Gastroesophageal sphincter (tissue), 4 donors: ENCODE data around the gene FAM13C. TPM values are rescaled to one million over a fixed set of nuclear protein-coding genes. Genes with fewer than 3 reads are reported as not detected.

Experiments used
- ATAC-seq: fragments of 150-250 bp; one replicate; pipeline ENCODE4 v1.9.1; 2016; ENCODE audit warnings: mild to moderate bottlenecking, moderate library complexity
- H3K27ac ChIP-seq, 4 donors: fragments of 200-600 bp; sonication (generic) in 3 of 4; 1 replicate in 3 of 4; 2 replicates in 1 of 4; pipeline ENCODE4 v1.5.1; 2016 to 2019
- H3K27me3 ChIP-seq: fragments of 200-600 bp; sonication (generic); one replicate; pipeline ENCODE4 v1.5.1; 2019
- H3K36me3 ChIP-seq, 2 donors: fragments of 200-600 bp; sonication (generic); one replicate each; pipeline ENCODE4 v1.5.1; 2019; ENCODE audit warnings: control low read depth in 1 of 2
- H3K4me1 ChIP-seq, 3 donors: fragments of 200-600 bp; sonication (generic); 1 replicate in 2 of 3; 2 replicates in 1 of 3; pipeline ENCODE4 v1.5.1; 2016 to 2019; ENCODE audit warnings: control low read depth in 2 of 3
- H3K4me3 ChIP-seq, 2 donors: fragments of 200-600 bp; sonication (generic); one replicate each; pipeline ENCODE4 v1.5.1; 2019; ENCODE audit warnings: mild to moderate bottlenecking in 1 of 2, moderate library complexity in 1 of 2
- H3K9me3 ChIP-seq, 3 donors: fragments of 200-600 bp; sonication (generic); one replicate each; pipeline ENCODE4 v1.5.1; 2017 to 2019; ENCODE audit warnings: control low read depth in 2 of 3
- EP300 ChIP-seq: sonication (generic); formaldehyde crosslinking; IDR thresholded peaks from one replicate; pipeline ENCODE4 v1.6.1; 2017; ENCODE audit warnings: antibody characterized with exemption, mild to moderate bottlenecking
- POLR2A ChIP-seq, 2 donors: fragments of 450-650 bp; IDR thresholded peaks; one replicate each; pipeline ENCODE4 v1.6.1; 2017; ENCODE audit warnings: antibody characterized with exemption in 2 of 2, mild to moderate bottlenecking in 2 of 2, moderate library complexity in 1 of 2
- POLR2AphosphoS5 ChIP-seq: sonication (generic); formaldehyde crosslinking; IDR thresholded peaks from one replicate; pipeline ENCODE4 v1.6.1; 2017; ENCODE audit warnings: antibody characterized with exemption
- WGBS, 2 donors: methylation state at CpG; one replicate each; pipeline ENCODE4 v1.1.5; 2018; ENCODE audit warnings: low coverage in 1 of 2; 5-methylcytosine and 5-hydroxymethylcytosine counted together
- total RNA-seq, 4 donors: library from RNA; depleted of rRNA; stranded (reverse); fragments of >200 nt; gene quantifications; one replicate each; pipeline ENCODE4 v1.1.0, GENCODE V29; 2016
- TF ChIP-seq, protein P1 (sequence below), 4 experiments: fragments of 200-600 bp in 2 of 4; fragments of 450-650 bp in 2 of 4; sonication (generic) in 1 of 4; IDR thresholded peaks; one replicate each; pipeline ENCODE4 v1.5.1; 2017 to 2019; ENCODE audit warnings: antibody characterized with exemption in 4 of 4, mild to moderate bottlenecking in 2 of 4, moderate library complexity in 2 of 4

Gene FAM13C
- total RNA-seq, 4 donors from 2014 or later = 26.9 to 79.9 (median 45.5) TPM

DNA sequence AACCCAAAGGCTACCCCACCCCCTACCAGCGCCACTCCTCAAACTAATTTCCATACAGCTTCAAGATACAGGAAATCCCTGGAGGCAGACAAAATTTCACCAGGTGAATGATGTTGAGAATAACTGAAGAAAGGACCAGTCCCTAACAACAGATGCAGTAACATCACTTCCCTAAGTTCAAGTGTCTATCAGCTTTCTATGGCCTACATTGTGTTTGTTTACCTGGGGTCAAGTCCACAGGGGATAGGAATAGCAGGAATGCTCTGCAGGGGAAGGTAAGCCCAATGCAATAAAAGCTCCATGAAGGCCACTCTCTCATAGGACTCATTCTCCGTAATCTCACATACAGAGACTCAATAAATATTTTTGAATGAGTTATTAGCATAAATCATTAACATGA is 26.9 kb downstream of the FAM13C start:
- Histone ChIP-seq H3K27me3 (no peaks in the 10 kb centered on the region), H3K4me1 (peaks cover 13 to 94% (median 27%) of the 10 kb centered on the region in 3 donors), H3K4me3 (no peak overlapping the region), H3K27ac (peak overlapping the region; percentile 78 to 91 (median 80)), H3K36me3 (no peaks in the 10 kb centered on the region), H3K9me3 (no peaks in the 10 kb centered on the region)
- no peak for ATAC-seq
- no peak for TF ChIP-seq EP300
- TF ChIP-seq, protein P1, sequence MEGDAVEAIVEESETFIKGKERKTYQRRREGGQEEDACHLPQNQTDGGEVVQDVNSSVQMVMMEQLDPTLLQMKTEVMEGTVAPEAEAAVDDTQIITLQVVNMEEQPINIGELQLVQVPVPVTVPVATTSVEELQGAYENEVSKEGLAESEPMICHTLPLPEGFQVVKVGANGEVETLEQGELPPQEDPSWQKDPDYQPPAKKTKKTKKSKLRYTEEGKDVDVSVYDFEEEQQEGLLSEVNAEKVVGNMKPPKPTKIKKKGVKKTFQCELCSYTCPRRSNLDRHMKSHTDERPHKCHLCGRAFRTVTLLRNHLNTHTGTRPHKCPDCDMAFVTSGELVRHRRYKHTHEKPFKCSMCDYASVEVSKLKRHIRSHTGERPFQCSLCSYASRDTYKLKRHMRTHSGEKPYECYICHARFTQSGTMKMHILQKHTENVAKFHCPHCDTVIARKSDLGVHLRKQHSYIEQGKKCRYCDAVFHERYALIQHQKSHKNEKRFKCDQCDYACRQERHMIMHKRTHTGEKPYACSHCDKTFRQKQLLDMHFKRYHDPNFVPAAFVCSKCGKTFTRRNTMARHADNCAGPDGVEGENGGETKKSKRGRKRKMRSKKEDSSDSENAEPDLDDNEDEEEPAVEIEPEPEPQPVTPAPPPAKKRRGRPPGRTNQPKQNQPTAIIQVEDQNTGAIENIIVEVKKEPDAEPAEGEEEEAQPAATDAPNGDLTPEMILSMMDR (IDR thresholded peaks at IDR 0.05) = no peak
- no peak for TF ChIP-seq POLR2A (IDR thresholded peaks at IDR 0.05)
- TF ChIP-seq POLR2AphosphoS5 = no peak
- 93 to 100% methylated on average over 2 of the region's 2 CpGs for WGBS, 2 donors

DNA sequence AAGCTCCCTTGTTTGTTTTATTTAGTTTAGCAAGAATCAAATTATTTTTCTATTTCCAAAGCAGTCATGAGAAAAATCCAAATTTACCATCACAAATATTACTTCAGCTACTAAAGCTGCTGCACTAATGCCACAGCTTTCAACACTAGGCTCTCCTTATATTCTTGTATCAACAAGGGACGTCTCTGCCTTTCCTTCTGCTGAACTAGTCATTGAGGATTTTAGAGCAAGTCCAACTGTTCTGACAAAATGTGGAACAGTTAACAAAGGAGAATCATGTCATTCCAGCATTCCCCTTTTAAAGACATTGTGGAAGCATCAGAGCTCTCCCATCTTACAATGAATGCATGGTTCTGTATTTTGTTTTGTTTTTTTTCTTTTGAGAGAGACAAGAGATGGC is 28.6 kb downstream of the FAM13C start:
- Histone ChIP-seq H3K27me3 (no peaks in the 10 kb centered on the region), H3K4me3 (no peak overlapping the region), H3K9me3 (no peaks in the 10 kb centered on the region), H3K27ac (peak overlapping the region; percentile 15 to 73 (median 66)), H3K4me1 (peaks cover 24 to 96% (median 26%) of the 10 kb centered on the region in 3 donors), H3K36me3 (no peaks in the 10 kb centered on the region)
- TF ChIP-seq POLR2AphosphoS5 (no peak), POLR2A (IDR thresholded peaks at IDR 0.05) (no peak), EP300 (no peak)
- TF ChIP-seq, protein P1 (IDR thresholded peaks at IDR 0.05) = no peak
- ATAC-seq = no peak
- WGBS, 2 donors = 0 to 14% methylated on average over 1 of the region's 1 CpG

DNA sequence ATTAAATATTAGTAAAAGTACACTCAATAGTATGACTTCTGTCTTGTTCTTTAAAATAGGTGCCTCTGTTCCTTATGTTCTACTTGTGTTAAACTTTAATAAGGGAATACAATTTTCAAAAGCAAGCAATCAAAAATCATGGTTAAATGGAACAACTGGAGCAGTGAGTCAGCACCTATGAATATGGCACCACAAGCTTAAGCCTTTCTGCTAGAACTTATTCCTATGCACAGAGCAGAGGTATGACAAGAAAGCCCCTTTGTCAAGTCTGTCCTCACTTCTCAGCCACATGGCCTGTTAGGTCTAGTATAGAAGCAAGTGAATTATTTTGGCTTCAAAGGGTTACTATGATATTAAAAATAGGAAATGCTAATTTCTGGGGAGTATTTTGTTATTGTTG is 29.8 kb downstream of the FAM13C start:
- no peak for TF ChIP-seq POLR2A (IDR thresholded peaks at IDR 0.05)
- TF ChIP-seq, protein P1 (IDR thresholded peaks at IDR 0.05) = no peak
- TF ChIP-seq POLR2AphosphoS5 = no peak
- no peak for TF ChIP-seq EP300
- Histone ChIP-seq H3K27me3 (no peaks in the 10 kb centered on the region), H3K27ac (peak overlapping the region in 3 of 4 donors; percentile 15 to 73 (median 71)), H3K36me3 (no peaks in the 10 kb centered on the region), H3K9me3 (no peaks in the 10 kb centered on the region), H3K4me3 (no peak overlapping the region), H3K4me1 (peaks cover 15 to 96% (median 27%) of the 10 kb centered on the region in 3 donors)
- ATAC-seq = no peak

DNA sequence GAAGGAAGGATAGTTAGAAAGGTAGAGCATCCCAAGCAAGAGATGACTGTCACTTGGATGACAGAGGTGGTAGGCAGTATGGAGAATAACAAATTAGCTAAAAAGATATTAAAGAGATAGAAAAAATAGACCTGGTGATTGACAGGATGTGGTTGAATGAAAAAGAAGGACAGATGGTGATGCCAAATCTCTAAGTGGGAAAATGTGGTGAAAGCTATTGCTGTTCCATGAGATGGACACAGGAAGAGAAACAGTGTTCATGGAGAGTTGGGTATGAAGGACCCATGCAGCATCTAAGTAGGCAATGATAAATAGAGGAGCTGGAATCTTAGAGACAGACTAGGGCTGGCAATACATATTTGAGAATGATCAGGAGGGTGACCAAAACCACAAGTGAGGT is 30.7 kb downstream of the FAM13C start:
- H3K4me1 ChIP-seq = peaks cover 8 to 98% (median 21%) of the 10 kb centered on the region in 3 donors
- no peaks in the 10 kb centered on the region for H3K36me3 ChIP-seq
- H3K27me3 ChIP-seq = no peaks in the 10 kb centered on the region
- TF ChIP-seq POLR2AphosphoS5 (no peak), EP300 (no peak), POLR2A (IDR thresholded peaks at IDR 0.05) (no peak)
- TF ChIP-seq, protein P1 (IDR thresholded peaks at IDR 0.05) = no peak
- H3K9me3 ChIP-seq = no peaks in the 10 kb centered on the region
- H3K27ac ChIP-seq = peak overlapping the region in 1 of 4 donors; percentile 9
- ATAC-seq = no peak
- H3K4me3 ChIP-seq = no peak overlapping the region

DNA sequence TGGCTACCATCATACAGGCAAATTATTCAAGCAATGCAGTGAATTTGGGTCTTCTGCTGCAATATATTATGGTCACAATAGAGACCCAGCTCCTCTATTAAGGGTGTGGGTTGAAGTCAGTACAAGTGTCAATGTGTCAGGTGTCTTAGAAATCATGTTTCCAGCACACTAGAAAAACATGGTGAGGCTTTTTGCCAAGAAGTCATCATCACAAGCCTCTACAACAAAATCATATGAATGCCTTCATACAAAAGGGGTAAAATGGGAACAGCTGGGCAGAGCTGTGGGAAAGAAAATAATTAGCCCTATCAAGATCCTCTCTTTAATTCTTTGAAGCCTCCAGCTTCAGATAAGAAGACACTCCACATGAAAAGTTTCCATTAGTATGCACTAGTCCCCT is 37.2 kb downstream of the FAM13C start:
- TF ChIP-seq, protein P1 (IDR thresholded peaks at IDR 0.05) = no peak
- TF ChIP-seq POLR2AphosphoS5 = no peak
- no peak for TF ChIP-seq POLR2A (IDR thresholded peaks at IDR 0.05)
- no peak for TF ChIP-seq EP300
- Histone ChIP-seq H3K4me1 (peaks cover 0 to 91% (median 30%) of the 10 kb centered on the region in 3 donors), H3K4me3 (no peak overlapping the region), H3K36me3 (peaks cover 0 to 20% of the 10 kb centered on the region in 2 donors), H3K27me3 (no peaks in the 10 kb centered on the region), H3K9me3 (no peaks in the 10 kb centered on the region), H3K27ac (peak overlapping the region in 2 of 4 donors; percentile 9 to 75)
- ATAC-seq = no peak
